IPS DF 19.7 (cell line): ENCODE results near the gene TMEM94.

ENCODE experiments used
- DNase-seq: peaks from one replicate; pipeline ENCODE4 v3.0.0-alpha.2; 2013; ENCODE audit warnings: low read depth, low spot score

TMEM94 gene

DNA sequence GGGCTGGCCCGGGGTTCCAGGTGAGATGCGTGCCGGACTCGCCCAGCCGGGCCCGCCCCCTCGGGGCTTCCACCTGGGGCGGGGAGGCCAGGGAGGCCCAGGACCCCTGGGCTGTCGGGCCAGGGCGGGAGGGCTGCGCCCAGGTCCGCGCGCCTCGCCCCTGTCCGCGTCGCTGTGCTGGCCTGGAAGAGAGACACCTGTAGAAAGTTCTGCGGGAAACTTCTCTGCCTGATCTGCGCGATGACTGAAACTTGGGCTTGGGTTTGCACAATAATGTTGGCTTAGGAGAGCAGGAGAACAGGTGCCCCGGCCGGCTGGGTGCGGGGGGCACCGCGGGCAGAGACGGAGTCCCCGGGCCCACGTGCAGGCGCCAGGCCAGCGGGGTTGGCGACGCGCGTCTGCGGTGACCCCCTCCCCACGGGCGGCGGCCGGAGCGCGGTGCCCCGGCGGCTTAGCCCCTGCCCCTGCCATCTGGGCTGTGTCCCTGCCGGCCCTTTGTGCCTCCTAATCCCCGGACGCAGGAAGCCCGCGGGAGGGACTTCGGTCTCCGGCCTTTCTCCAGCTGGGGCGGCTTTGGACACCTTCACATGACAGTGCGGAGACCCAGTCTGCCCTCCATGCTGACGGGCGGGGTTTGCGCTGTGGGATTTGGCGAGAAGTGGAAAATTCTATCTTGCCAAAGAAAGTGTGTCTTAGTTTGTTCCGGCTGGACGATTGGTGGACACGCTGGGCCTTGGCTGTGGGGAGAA lies 69.5 kb downstream of the TMEM94 start:
- no peak for DNase-seq

- no peak for DNase-seq
Observed at GRCh38 chr17:75526555-75527270, 70.3 kb downstream of the TMEM94 start.

DNA sequence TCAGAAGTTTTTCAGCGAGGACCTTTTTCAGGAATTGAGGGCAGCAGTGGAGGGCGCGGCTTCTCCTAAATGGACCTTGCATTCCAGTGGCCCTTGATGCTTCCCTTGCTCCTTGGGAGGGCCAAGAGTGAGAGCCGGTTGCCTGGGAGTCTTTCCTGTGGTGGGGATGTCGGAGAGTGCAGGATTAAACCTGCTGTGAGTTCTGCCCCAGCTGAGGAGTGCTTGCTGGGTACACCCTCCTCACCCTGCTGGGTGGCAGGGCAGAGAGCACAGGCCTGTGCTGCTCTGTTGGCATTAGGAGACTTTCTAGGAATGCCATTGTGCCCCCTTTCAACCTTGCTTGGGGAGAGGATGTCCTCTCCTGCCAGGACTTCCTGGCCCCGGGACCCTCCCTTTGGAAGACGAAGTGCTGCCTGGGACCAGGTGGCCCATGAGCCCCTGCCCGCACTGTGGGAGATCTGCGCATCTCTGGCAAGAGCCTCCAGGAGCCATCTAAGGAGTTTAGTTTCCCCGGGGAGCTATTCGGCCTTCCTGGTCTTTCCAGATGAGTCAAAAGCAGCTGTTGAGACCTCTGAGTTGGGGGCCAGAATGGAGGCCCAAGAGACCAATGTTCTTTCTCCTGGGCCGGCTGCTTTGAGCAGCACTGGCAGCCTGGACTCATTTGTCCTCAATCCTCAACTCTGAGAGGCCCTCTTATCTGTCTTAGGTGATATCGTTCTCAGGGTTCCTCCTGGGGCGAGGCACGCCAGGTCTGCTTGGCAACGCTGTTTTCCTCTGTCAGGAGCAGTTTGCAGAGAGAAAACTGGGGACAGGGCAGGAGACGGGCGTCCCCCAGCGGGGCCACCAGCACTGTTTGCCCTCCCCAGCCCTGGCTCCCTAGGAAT lies 74.6 kb downstream of the TMEM94 start:
- no peak for DNase-seq

DNA sequence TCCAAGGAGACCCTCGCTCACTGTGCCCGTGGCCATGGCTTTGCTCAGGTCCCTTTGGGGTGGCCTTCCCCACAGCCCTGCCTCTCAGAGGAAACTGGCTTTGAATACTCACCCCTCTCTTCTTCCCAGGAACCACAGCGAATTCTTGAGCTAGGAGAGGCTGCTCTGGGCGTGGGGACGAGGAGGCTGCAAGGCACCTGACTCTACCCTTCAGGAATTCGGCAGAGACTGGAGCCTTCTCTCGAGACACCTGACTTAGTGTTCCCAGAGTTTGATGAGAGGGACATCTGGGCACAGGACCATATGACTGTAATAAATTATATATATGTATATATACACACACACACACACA lies 75.3 kb downstream of the TMEM94 start:
- no peak for DNase-seq

GRCh38 chr17:75535119-75535537 lies 78.7 kb downstream of the TMEM94 start:
- no peak for DNase-seq

DNA sequence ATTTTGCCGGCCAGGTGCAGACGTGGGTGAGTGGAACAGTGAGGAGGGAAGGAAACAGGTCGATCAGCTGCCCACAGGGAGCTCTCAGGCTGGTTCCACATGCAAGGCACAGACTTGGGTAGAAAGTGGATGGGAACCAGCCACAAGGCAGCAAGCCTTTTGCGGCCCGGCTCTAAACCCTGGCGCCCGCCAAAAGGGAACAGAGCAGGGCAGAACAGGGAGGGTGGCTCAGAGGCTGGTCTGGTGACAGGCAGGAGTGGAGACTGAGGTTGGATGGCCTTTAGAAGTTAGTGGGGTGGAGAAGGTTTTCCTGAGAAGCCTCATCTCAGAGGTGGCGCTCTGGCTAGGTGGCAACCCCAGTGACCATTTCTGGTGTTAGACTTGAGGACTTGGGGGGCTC lies 79.4 kb downstream of the TMEM94 start:
- no peak for DNase-seq

- DNase-seq = no peak
Observed at GRCh38 chr17:75536366-75536765, 79.9 kb downstream of the TMEM94 start.

DNA sequence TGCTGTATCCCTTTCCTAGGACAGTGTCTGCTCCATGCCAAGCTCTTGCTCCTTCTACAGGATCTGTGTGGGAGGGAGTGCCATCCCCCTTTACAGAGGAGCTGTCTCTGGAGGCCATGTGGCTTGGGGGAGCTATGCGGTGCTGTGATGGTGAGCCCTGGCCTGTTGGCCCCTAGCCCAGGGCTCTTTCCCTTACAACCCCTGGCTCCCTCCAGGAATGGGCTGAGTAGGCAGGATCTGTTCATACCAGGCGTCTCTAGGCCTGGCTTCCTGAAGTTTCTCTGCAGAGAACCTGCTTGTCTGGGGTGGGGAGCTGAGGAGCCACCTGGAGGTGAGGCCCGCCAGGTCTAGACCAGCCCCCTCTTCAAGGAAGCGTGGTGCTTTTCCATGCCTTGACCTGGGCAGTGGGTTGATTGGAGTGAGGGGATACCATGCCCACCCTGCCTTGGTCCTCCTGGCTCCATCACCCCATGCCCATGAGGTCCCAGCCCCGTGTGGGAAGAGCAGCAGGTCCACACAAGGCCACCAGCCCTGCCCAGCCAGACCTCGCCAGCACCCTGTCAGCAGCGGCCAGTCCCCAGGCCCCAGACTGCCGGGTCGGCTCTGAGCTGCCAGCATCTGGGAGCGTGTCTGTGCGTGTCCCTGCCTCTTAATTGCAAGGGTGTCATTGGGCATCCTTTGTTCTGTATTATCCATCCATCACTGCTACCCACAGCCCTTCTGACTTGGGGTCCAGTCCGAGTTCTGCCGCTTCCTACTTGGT lies 83.7 kb downstream of the TMEM94 start:
- no peak for DNase-seq

GRCh38 chr17:75540923-75541503 lies 84.6 kb downstream of the TMEM94 start:
- DNase-seq = no peak

GRCh38 chr17:75542229-75542628 lies 85.8 kb downstream of the TMEM94 start:
- DNase-seq = no peak

DNA sequence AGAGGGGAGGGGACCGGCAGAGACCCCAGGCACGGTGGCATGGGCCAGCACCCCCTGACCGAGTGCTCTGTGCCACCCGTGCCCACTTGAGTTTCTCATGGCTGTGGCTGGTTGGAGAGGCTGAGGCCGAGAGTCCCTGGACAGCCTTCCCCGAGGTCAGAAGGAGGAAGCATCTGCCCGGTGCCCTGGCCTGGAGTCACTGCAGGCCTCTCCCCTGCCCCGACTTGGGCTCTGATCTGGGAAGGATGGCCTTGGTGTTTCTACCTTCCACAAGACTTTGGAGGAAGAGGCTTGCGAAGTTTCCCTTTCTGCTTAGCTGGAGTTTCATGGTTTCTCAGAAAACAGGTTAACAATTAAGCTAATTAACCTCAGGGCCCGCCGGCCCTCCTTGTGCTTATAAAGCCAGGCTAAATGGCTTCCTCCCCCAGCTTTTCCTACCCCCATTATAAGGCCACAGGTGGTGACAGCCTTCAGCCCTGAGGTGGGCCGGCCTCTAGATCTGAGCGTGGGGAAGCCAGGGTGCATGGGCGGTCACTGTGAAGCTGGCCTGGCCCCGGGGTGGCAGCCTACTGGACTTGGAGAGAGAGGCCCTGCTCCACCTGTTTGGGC lies 86.4 kb downstream of the TMEM94 start:
- DNase-seq = no peak

GRCh38 chr17:75544250-75544649 lies 87.8 kb downstream of the TMEM94 start:
- DNase-seq = no peak

DNA sequence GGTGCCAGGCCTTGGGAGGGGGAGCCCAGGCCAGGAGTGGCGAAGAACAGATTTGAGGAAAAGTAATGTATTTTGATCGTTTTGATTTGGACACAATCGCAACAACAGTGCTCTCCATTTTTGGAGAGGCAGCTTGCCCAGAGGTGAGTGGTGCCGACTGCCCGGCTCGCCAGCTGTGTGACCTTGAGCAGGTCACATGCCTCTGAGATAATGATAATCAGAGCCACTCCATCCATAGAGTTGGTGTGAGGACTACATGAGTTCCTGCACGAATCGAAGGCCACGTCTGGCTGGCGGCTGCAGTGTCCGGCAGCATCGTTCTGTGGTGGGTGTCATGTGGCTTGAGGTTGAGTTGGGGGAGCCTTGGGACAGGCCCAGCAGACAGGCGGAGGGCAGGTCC lies 89.7 kb downstream of the TMEM94 start:
- no peak for DNase-seq

GRCh38 chr17:75547091-75547490 lies 90.7 kb downstream of the TMEM94 start:
- DNase-seq = no peak

- DNase-seq = no peak
Observed at GRCh38 chr17:75548813-75549212, 92.4 kb downstream of the TMEM94 start.
